HG03520 (cell line): ENCODE results near the gene EXOC2.

Experiments
- ATAC-seq: cut with Tn5 transposase; IDR thresholded peaks from one replicate; pipeline ENCODE4 v1.9.1; 2021; ENCODE audit warnings: mild to moderate bottlenecking, moderate library complexity; ENCODE audit not compliant: unreplicated experiment

EXOC2 gene

GRCh38 chr6:540490-540889 lies 152.4 kb downstream of the EXOC2 start:
- ATAC-seq: no peak

- no peak for ATAC-seq
Measured at GRCh38 chr6:537114-537513, 155.8 kb downstream of the EXOC2 start.

- no peak for ATAC-seq
Measured at GRCh38 chr6:530425-530824, 162.5 kb downstream of the EXOC2 start.

GRCh38 chr6:528989-529388 lies 163.9 kb downstream of the EXOC2 start:
- no peak for ATAC-seq

- no peak for ATAC-seq
Measured at GRCh38 chr6:527989-528673, 164.8 kb downstream of the EXOC2 start.

- no peak for ATAC-seq
Measured at GRCh38 chr6:524803-525202, 168.1 kb downstream of the EXOC2 start.

GRCh38 chr6:520820-521219 lies 172.1 kb downstream of the EXOC2 start:
- ATAC-seq: no peak

- ATAC-seq: no peak
Measured at GRCh38 chr6:518218-518617, 174.7 kb downstream of the EXOC2 start.

GRCh38 chr6:516213-516612 lies 176.7 kb downstream of the EXOC2 start:
- ATAC-seq: no peak

- ATAC-seq: no peak
Measured at GRCh38 chr6:515267-515666, 177.7 kb downstream of the EXOC2 start.

- no peak for ATAC-seq
Measured at GRCh38 chr6:514396-514978, 178.5 kb downstream of the EXOC2 start.

GRCh38 chr6:513961-514360 lies 179.0 kb downstream of the EXOC2 start:
- ATAC-seq: no peak

- ATAC-seq: no peak
Measured at GRCh38 chr6:513058-513457, 179.9 kb downstream of the EXOC2 start.

- ATAC-seq: no peak
Measured at GRCh38 chr6:511488-512137, 181.3 kb downstream of the EXOC2 start.

- no peak for ATAC-seq
Measured at GRCh38 chr6:509676-510075, 183.3 kb downstream of the EXOC2 start.

GRCh38 chr6:508614-509013 lies 184.3 kb downstream of the EXOC2 start:
- no peak for ATAC-seq

- ATAC-seq: no peak
Measured at GRCh38 chr6:508006-508405, 184.9 kb downstream of the EXOC2 start.

GRCh38 chr6:506920-507622 lies 185.9 kb downstream of the EXOC2 start:
- no peak for ATAC-seq

- ATAC-seq: no peak
Measured at GRCh38 chr6:506508-506907, 186.4 kb downstream of the EXOC2 start.

GRCh38 chr6:505374-505773 lies 187.6 kb downstream of the EXOC2 start:
- ATAC-seq: no peak

GRCh38 chr6:504446-504980 lies 188.4 kb downstream of the EXOC2 start:
- ATAC-seq: no peak
